SH-SY5Y (cell line): ENCODE data around the gene KRTAP1-3.
"Not testable (repeated sequence)": the region's sequence is repeated elsewhere in the genome, so short reads cannot be mapped to it uniquely, and the experiment has no call there.

ENCODE experiments used
- GATA2 ChIP-seq: IDR thresholded peaks from 2 replicates; pipeline ENCODE4 v1.6.1; 2011; ENCODE audit warnings: mild to moderate bottlenecking, low read depth, low read length
- GATA3 ChIP-seq: IDR thresholded peaks from 2 replicates; pipeline ENCODE4 v1.6.1; 2011; ENCODE audit warnings: low read depth, mild to moderate bottlenecking, low read length, moderate library complexity

DNA sequence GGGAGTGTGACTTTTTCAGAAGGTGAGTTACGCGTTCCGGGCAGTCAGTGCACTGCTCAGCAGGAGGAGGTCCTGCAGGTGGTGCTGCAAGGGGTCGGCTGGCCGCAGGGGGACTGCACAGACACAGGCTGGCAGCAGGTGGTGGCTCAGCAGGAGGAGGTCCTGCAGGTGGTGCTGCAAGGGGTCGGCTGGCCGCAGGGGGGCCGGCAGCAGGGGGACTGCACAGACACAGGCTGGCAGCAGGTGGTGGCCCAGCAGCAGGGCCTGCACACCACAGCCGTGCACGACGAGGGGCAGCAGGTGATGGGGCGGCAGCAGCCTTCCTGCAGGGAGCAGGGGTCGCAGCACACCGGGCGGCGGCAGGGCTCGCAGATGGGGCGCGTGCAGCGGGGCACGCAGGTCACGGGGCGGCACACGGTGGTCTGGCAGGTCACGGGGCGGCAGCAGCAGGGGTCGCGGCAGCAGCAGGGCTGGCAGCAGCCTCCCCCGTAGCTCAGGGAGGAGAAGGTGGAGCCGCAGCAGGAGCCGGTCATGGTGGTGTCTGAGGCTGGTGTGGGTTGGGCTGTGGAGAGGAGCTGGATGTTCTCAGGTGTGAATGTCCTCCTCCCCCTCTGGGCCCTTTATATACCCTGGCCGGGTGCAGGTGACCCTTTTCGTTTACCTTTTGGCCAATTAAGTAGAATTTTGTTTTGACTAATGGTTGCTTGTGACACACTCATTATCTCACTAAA, 12.2 kb upstream of the KRTAP1-3 start, which contains the start of gene KRTAP2-1:
- TF ChIP-seq GATA2, GATA3: not testable (repeated sequence)
